ENCODE results near the gene DAPK1.

GRCh38 chr9:87572719-87573118, 75.1 kb downstream of the DAPK1 start:
- TF ChIP-seq CTCF (IDR thresholded peaks at IDR 0.05), result no peak
- no peak for TF ChIP-seq POLR2A (IDR thresholded peaks at IDR 0.05)
- TF ChIP-seq EP300 (IDR thresholded peaks at IDR 0.05), result no peak
- no peak for TF ChIP-seq POLR2AphosphoS5 (IDR thresholded peaks at IDR 0.05)

Data from stomach (tissue), 4 donors.